HG02981 (cell line): Measurements from ENCODE around the gene EML6.

Source experiments
- ATAC-seq: cut with Tn5 transposase; IDR thresholded peaks from one replicate; pipeline ENCODE4 v1.9.1; 2021; ENCODE audit warnings: mild to moderate bottlenecking, moderate library complexity; ENCODE audit not compliant: unreplicated experiment

EML6 gene

GRCh38 chr2:54704688-54705605, 18.5 kb upstream of the EML6 start:
- ATAC-seq: no peak

GRCh38 chr2:54706622-54707021, 16.8 kb upstream of the EML6 start:
- ATAC-seq: no peak

DNA sequence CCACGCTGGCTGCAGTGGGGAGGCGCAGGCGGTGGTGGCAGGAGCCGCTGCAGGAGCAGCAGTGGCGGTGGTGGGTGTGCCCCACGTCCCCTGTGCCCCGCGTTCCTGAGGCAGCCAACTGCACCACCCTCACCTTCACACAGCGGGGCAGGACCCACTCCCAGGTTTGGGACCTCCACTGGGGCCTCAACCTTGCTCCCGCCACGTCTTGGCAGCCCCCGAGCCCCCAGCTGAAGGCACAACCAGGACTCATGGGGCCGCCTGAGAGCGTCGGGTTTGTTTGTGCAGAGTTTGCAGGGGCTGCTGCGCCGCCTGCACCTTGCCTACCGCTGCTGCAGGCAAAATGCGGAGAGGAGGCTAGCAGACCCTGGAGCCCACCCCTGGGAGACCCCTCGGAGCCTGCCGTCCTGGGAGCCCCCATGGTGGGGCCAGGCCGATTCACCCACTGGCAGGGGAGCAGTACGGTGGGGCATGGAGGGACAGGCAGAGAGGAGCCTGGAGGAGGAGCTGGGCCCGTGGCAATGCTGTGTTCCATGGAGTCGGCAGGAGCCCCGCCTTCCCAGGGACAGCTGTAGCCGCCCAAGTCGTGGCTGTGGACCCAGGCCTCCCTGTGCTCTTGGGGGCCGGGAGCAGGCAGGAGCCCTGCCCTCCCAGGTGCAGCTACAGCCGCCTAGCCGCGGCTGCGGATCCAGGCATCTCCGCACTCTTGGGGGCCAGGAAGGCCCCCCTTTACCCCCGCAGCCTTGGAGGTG, 14.7 kb upstream of the EML6 start:
- ATAC-seq: no peak

DNA sequence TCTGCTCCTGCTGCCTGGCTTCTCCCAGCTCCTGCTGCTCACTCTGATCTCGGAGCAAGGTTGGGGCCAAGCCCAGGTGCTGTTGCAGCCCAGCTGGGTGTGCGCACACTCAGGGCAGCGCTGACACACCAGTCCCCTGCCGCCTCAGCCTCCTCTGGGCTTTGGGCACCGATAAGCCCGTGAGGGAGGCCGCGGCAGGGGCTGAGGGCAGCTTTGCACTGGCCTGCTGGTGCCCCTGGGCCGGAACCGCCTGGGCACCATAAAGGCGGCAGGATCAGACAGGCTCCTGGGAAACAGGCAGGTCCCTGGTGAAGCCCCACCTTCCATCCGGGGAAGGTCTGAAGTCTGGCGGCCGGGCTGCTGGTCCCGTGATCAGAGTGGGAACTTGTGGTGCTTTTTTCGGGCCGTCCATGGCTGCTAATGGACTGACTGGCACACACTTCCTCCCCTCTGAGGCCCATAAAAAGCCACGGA, 14.1 kb upstream of the EML6 start:
- no peak for ATAC-seq

GRCh38 chr2:54710216-54710615, 13.2 kb upstream of the EML6 start:
- no peak for ATAC-seq

GRCh38 chr2:54712516-54712915, 10.9 kb upstream of the EML6 start:
- no peak for ATAC-seq

DNA sequence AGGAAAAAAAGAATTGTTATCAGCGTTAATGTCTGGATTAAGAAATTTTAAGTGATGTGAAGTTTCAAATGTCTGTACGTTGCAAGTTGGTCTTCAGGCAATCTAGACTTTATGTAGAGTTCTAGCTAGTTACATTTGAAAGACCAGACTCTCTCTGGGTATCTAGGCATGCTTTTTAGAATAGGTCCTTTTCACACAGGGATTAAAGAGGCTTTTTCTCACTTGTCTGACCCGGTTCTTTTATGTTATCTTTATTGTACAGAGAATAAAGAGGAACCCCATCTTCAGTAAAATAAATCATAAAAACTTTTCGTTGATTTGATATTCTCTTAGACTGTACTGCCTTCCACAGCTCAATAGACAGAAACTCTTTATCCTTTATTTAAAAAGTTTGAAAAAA, 8.5 kb upstream of the EML6 start:
- no peak for ATAC-seq

- no peak for ATAC-seq
These were observed 7.1 kb upstream of the EML6 start for GRCh38 chr2:54716375-54716774.

DNA sequence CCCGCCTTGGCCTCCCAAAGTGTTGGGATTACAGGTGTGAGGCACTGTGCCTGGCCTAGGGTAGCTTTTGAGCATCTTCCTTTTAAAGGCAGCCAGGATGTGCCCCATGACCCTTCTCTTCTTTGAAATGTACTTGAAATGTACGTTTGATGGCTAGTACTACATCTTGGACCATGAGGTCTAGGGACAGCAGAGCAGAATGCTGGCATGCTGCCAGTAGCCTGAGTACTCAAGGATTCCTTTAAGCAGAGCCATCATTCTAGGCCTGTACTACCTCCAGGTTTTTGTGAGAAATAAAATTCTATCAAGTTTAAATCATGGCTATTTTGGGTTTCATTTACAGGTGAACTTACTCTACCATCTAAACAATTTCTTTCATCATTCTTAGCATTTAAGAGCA, 2.9 kb upstream of the EML6 start:
- ATAC-seq: no peak

DNA sequence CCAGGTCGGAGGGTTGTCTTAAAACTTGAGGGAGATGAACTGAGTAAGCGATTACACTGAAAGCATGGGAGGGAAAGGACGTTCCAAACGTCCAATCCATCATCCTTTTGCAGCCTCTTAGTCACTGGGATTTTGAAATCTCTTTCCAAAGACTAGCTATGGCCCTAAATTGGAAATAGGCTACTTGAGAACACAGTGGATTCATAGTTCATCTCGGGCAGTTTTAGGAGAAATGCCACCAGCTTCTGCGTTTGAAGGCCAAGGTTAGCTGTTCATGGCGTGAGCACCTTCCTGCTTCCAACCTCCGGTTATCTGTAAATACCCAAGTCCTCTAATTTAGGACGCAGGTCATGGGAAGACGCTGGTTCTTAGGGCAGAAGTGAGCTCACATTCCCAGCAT, 821 bp upstream of the EML6 start:
- no peak for ATAC-seq

DNA sequence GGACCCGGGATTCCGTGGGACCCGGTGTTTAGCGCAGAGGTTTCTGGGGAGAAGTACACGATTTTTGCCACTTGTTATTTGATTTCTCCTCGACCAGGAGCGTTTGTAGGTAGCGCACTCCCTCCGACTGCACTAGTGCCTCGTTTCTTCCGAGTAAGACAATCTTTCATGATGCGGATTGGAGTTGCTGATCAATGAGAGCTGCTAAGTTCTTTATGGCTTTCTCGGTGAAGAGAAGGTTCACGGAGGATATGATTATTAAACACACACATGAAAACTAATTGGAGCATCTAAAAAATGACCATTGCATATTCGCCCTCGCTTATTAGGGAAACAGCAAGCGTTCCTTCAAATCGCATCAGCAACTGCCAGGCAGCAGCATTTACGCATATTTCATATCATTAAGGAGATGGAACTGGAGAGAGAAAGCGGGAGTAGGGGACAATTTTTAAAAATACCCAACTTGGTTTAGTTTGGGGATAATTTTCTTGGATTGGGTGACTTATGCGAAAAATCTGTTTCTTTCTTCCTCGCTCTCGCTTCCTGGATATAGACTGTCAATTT, 616 bp downstream of the EML6 start:
- no peak for ATAC-seq

GRCh38 chr2:54724560-54725342, 1.3 kb downstream of the EML6 start:
- no peak for ATAC-seq

GRCh38 chr2:54725343-54726099, 2.1 kb downstream of the EML6 start:
- ATAC-seq: no peak

- ATAC-seq: no peak
These were observed 3.0 kb downstream of the EML6 start for GRCh38 chr2:54726431-54726830.

DNA sequence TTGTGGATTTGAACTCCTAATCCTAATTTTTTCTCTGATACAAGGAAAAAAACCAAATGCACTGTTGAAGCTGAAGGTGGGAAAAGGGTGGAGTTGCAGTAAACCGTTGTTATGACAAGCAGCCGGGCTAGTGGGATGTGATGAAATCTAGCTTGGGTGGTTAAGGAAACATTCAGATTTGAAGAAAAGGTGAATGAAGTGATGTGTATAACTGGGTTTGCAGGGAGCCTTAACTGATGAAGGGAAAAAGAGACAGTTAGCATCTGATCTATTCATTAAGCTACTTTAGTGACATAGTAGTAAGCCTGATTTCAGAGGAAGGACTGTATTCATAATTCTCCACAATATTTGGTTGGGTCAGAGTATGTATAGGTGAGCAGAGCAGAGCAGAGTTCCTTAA, 3.5 kb downstream of the EML6 start:
- no peak for ATAC-seq

DNA sequence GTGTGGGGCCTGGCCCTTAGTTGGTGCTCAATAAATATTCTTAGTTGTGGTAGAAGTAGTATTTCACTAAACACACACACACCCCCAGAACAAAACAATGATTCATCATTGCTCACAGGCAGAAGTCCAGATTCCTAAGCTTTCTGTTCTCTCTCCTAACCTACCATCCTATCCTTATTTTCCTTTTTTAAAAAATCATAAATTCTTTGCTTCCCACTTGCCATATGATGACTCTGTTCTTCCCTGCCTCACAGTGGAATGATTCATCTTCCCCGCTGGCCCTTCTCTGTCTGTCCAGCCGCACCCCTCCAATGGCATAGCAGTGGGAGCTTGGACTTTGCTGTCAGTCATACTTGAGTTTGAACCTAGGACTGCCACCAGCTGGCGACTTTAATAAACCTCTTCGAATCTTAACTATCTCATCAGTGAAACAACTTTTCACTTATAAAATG, 5.2 kb downstream of the EML6 start:
- ATAC-seq: no peak

DNA sequence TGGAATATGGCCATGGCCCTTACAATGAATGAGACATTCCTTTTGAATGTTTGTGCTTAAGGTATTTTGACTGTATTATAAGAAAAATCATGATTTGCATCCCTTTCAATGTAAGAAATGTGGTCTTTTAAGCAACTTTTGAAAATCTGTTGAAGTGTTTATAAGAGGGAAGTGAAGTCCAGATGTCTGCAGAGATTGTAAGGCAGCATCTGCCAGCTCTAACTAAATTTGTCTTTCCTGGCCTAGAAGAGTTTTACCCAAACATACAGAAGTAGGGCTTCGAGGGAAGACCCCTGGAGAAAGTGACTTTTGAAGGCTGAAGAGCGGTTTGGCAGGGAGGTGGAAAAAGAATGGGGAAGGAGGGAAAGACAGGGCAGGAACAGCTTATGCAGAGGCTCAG, 12.2 kb downstream of the EML6 start:
- ATAC-seq: no peak

DNA sequence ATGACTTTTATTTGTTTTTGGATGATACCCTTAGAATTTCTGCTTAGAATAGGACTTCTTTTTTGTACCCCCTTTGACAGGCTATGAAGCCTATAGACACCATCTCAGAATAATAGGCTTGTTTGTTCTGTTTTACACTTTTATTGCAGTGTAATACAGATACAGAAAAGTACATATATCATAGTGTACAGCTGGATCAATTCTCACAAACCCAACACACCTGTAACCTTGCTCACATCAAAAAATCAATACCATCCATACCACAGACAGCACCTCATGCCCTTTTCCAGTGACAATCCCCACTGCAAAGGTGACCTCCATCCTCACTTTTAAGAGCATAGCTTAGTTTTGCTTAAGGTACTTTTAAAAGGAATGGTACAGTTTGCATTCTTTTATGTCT, 14.8 kb downstream of the EML6 start:
- no peak for ATAC-seq

DNA sequence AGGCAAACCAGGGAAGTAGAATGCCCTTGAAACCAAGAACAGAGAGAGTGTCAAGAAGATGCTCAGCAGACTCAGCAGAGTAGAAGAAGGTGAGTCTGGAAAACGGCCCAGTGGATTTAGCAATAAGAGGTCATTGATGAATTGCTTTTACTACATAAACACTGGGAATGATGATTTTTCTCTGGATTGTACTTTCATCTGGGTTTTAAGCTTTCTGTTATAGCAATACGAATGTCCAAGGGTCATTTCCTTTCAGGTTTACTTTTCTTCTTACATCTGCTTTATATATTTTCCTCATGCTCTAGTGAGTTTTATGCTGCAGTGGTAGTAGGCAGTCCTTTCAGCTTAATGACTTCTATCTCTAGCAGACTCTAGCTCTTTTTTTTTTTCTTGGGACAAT, 16.9 kb downstream of the EML6 start:
- ATAC-seq: no peak

DNA sequence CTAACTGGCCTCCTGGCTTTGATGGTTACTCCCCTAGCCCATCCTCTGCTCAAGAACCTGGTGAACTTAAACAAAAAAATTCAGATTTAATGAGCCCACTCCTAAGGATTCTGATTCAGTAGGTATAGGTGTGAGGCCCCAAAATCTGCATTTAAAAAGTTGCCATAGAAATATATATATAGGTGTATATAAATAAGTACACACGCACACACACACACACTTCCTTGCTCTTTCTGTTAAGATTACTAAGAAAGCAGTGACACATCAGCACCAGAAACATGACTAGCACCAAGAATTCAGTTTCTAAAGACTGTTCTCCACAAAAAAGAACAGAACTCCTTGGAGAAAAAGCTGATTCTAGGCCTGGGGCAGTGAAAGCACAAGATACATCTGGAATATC, 17.8 kb downstream of the EML6 start:
- ATAC-seq: no peak
